Fibroblast of mammary gland (primary cell): ENCODE measurements around the gene EFHC2.
"Not testable (repeated sequence)": the region's sequence is repeated elsewhere in the genome, so short reads cannot be mapped to it uniquely, and the experiment has no call there.

ENCODE experiments used
- DNase-seq: peaks from one replicate; pipeline ENCODE4 v3.0.0-alpha.2; 2010; ENCODE audit warnings: low read depth
- H3K4me3 ChIP-seq: 2 replicates; pipeline ENCODE4 v1.5.1; 2011; ENCODE audit warnings: low read depth, mild to moderate bottlenecking, low read length, moderate library complexity; ENCODE audit not compliant: control insufficient read depth
- TF ChIP-seq, protein P1 (sequence below): conservative IDR thresholded peaks from 2 replicates; pipeline ENCODE4 v1.5.1; 2011; ENCODE audit warnings: low read depth, low read length, inconsistent platforms; ENCODE audit not compliant: control insufficient read depth, insufficient read depth

EFHC2 gene

DNA sequence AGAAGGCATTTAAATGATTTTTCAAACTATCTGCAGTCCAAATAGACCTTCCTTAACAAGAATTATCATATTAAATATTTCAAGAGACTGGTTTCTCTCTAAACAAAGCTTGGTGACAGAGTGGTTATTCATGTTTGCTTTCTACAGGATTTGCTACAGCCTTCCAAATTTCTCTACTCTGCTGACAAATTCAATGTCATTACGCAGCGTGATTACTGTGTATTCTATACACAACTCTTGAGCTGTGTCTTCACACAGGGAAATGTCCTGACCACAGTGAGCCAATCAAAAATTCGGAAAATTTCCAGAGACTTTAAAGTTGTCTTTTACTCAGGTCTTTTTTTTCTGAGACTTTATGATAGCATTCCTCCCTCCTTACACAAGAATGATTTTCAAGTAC is 75.6 kb downstream of the EFHC2 start:
- TF ChIP-seq, protein P1, sequence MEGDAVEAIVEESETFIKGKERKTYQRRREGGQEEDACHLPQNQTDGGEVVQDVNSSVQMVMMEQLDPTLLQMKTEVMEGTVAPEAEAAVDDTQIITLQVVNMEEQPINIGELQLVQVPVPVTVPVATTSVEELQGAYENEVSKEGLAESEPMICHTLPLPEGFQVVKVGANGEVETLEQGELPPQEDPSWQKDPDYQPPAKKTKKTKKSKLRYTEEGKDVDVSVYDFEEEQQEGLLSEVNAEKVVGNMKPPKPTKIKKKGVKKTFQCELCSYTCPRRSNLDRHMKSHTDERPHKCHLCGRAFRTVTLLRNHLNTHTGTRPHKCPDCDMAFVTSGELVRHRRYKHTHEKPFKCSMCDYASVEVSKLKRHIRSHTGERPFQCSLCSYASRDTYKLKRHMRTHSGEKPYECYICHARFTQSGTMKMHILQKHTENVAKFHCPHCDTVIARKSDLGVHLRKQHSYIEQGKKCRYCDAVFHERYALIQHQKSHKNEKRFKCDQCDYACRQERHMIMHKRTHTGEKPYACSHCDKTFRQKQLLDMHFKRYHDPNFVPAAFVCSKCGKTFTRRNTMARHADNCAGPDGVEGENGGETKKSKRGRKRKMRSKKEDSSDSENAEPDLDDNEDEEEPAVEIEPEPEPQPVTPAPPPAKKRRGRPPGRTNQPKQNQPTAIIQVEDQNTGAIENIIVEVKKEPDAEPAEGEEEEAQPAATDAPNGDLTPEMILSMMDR, result no peak
- H3K4me3 ChIP-seq, result no peak overlapping the region
- DNase-seq, result no peak

DNA sequence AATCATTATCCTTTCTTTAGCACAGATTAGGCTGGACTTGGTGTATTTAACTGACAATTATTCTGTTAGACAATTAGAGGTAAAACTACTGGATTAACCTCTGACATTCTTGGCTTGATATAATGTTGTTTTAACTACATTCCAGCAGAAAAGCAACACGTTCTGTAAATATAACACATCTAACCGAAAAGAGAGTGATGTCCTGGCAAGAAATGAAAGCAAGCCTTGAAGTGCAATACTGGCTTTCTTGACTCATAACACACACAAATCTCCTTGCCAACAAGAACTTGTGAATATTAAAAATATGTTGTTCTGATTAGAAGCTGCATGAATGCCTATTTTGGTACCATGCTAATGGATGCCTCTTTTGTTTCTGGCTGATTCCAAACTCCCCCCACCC is 76.4 kb downstream of the EFHC2 start:
- no peak overlapping the region for H3K4me3 ChIP-seq
- DNase-seq, result no peak
- TF ChIP-seq, protein P1, result no peak

DNA sequence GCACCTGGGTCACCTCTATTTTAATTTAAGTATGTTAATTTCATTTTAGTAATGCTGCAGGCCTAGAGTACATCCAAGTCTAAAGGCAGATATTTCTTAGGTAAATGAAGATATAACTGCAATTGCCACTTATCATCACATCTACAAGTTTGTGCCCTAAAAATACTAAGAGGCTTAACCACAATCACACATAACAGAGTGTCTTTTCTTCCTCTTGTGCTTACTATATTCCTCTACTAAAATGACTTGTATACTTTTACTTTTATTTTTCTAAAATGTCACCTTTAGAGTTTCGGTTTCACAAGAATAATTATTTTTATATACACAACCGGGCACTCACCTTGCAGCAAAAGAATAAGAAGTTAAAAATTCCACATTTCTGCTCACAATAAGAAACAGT is 77.9 kb downstream of the EFHC2 start:
- TF ChIP-seq, protein P1, result no peak
- no peak for DNase-seq
- no peak overlapping the region for H3K4me3 ChIP-seq

DNA sequence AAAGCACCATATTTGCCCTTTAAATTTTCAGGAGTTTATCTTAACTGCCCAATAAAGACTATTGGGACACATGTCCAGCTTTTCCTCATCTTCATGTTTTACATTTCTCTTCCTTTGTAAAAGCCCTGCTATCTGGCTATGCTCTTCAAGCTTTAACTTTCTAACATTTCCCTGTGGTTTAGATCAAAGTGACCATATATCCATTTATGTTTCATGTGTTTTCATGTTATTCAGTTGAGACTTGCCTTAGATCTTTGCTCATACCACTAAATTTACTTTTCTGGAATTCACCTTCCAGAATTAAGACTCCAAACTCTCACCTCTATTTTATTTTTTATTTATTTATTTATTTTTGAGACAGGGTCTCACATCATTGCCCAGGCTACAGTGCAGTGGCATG is 78.5 kb downstream of the EFHC2 start:
- TF ChIP-seq, protein P1, result no peak
- H3K4me3 ChIP-seq, result no peak overlapping the region
- DNase-seq, result no peak

DNA sequence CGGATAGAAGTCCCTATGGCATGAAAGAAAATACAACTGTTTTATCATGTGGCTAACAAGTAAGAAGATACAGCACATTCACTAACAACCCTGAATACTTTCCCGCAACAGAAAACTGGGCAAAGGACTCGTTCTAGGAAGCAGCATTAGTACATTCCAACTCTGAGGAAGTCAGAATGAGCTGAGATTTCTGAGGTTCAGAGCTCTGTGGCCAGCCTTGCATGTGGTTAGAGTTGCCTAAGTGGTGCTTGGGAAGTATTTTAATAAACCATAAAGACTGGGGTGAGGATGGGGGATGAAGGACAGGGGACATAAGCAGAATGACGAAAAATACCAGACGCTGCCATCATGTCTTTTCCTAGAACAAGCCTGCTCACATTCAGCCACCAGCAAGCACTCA is 82.2 kb downstream of the EFHC2 start:
- TF ChIP-seq, protein P1, result no peak
- DNase-seq, result no peak
- H3K4me3 ChIP-seq, result no peak overlapping the region

DNA sequence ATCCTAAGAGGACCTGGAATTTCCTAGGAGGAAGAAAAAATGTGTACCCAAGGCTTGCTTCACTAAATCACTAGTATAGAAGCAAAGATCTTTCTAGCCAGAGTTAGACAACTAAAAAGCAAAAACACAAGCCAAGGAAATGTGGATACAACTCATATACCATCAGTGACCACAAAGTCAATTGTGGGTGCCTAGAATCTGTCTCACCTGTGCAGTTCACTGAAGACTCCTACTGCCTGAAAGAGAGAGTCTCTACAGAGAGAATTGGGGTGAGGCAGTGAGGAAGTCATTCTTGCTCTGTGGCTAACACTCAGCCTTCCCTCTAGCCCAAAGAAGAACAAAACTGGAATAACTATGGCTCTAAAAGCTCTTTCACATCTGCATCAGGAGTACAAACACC is 82.9 kb downstream of the EFHC2 start:
- TF ChIP-seq, protein P1, result no peak
- no peak overlapping the region for H3K4me3 ChIP-seq
- DNase-seq, result no peak

DNA sequence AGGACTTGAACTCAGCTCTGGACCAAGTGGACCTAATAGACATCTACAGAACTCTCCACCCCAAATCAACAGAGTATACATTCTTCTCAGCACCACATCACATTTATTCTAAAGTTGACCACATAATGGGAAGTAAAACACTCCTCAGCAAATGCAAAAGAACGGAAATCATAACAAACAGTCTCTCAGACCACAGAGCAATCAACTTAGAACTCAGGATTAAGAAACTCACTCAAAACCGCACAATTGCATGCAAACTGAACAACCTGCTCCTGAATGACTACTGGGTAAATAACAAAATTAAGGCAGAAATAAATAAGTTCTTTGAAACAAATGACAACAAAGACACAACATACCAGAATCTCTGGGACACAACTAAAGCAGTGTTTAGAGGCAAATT is 87.7 kb downstream of the EFHC2 start:
- not testable (repeated sequence) for DNase-seq, H3K4me3 ChIP-seq
